Glomerular visceral epithelial cell (primary cell): ENCODE data around the gene INPP5A.
"Not testable (repeated sequence)": the region's sequence is repeated elsewhere in the genome, so short reads cannot be mapped to it uniquely, and the experiment has no call there.

Experiments used
- DNase-seq: peaks from one replicate; pipeline ENCODE4 v3.0.0-alpha.2; 2016; ENCODE audit errors: extremely low spot score

INPP5A gene

GRCh38 chr10:132691711-132692153 is 154.1 kb downstream of the INPP5A start:
- no peak for DNase-seq

GRCh38 chr10:132692311-132692710 is 154.7 kb downstream of the INPP5A start:
- DNase-seq, result no peak

GRCh38 chr10:132693676-132694075 is 156.1 kb downstream of the INPP5A start:
- DNase-seq, result no peak

GRCh38 chr10:132696204-132696603 is 158.6 kb downstream of the INPP5A start:
- no peak for DNase-seq

- no peak for DNase-seq
These were observed 159.4 kb downstream of the INPP5A start for GRCh38 chr10:132696728-132697577.

GRCh38 chr10:132697578-132698200 is 160.1 kb downstream of the INPP5A start:
- DNase-seq, result no peak

- DNase-seq, result no peak
These were observed 160.7 kb downstream of the INPP5A start for GRCh38 chr10:132698211-132698751.

- no peak for DNase-seq
These were observed 161.3 kb downstream of the INPP5A start for GRCh38 chr10:132698761-132699391.

- DNase-seq, result no peak
These were observed 162.0 kb downstream of the INPP5A start for GRCh38 chr10:132699411-132700155.

GRCh38 chr10:132700156-132701098 is 162.8 kb downstream of the INPP5A start:
- DNase-seq, result no peak

GRCh38 chr10:132701099-132701845 is 163.7 kb downstream of the INPP5A start:
- DNase-seq, result no peak

- DNase-seq, result no peak
These were observed 164.2 kb downstream of the INPP5A start for GRCh38 chr10:132701846-132702190.

- no peak for DNase-seq
These were observed 165.2 kb downstream of the INPP5A start for GRCh38 chr10:132702601-132703418.

GRCh38 chr10:132703419-132704007 is 165.9 kb downstream of the INPP5A start:
- DNase-seq, result no peak

GRCh38 chr10:132704008-132704814 is 166.6 kb downstream of the INPP5A start:
- no peak for DNase-seq

GRCh38 chr10:132704815-132705064 is 167.2 kb downstream of the INPP5A start:
- not testable (repeated sequence) for DNase-seq

GRCh38 chr10:132705173-132705572 is 167.6 kb downstream of the INPP5A start:
- no peak for DNase-seq

- DNase-seq, result no peak
These were observed 168.4 kb downstream of the INPP5A start for GRCh38 chr10:132705943-132706342.
